Measurements from ENCODE around the gene APOE.

Gene APOE

GRCh38 chr19:44903216-44903601 lies 2.4 kb upstream of the APOE start:
- no peak for DNase-seq (ENCODE audit: low spot score)
- in situ Hi-C loops (cut with MboI; ENCODE audit: low pct_unique_long_range_greater_than_20kb, low sequenced_read_pairs, unreplicated experiment) = no loop called here
- TF ChIP-seq CTCF (IDR thresholded peaks at IDR 0.05; ENCODE audit: extremely low read depth, insufficient read depth, missing control alignments) = no peak

GRCh38 chr19:44903602-44904425 lies 1.8 kb upstream of the APOE start:
- peak; percentile 98 for TF ChIP-seq CTCF (IDR thresholded peaks at IDR 0.05; ENCODE audit: extremely low read depth, insufficient read depth, missing control alignments)
- in situ Hi-C loops (cut with MboI; ENCODE audit: low pct_unique_long_range_greater_than_20kb, low sequenced_read_pairs, unreplicated experiment) = no loop called here
- peak; percentile 87 for DNase-seq (ENCODE audit: low spot score)

GRCh38 chr19:44904426-44904994 lies 1.1 kb upstream of the APOE start:
- peak; percentile 21 for TF ChIP-seq CTCF (IDR thresholded peaks at IDR 0.05; ENCODE audit: extremely low read depth, insufficient read depth, missing control alignments)
- in situ Hi-C loops (cut with MboI; ENCODE audit: low pct_unique_long_range_greater_than_20kb, low sequenced_read_pairs, unreplicated experiment) = no loop called here
- peak; percentile 20 for DNase-seq (ENCODE audit: low spot score)

- in situ Hi-C loops (cut with MboI; ENCODE audit: low pct_unique_long_range_greater_than_20kb, low sequenced_read_pairs, unreplicated experiment) = no loop called here
- no peak for TF ChIP-seq CTCF (IDR thresholded peaks at IDR 0.05; ENCODE audit: extremely low read depth, insufficient read depth, missing control alignments)
Measured at GRCh38 chr19:44907613-44908012, 2.0 kb downstream of the APOE start.

GRCh38 chr19:44908074-44908835 lies 2.7 kb downstream of the APOE start:
- no peak for TF ChIP-seq CTCF (IDR thresholded peaks at IDR 0.05; ENCODE audit: extremely low read depth, insufficient read depth, missing control alignments)
- DNase-seq (ENCODE audit: low spot score) = no peak
- in situ Hi-C loops (cut with MboI; ENCODE audit: low pct_unique_long_range_greater_than_20kb, low sequenced_read_pairs, unreplicated experiment) = no loop called here

More at GRCh38 chr19:44907613-44908012, 2.0 kb downstream of the APOE start:
- DNase-seq (ENCODE audit: low spot score) = no peak

- DNase-seq (ENCODE audit: low spot score) = no peak
- no peak for TF ChIP-seq CTCF (IDR thresholded peaks at IDR 0.05; ENCODE audit: extremely low read depth, insufficient read depth, missing control alignments)
- in situ Hi-C loops (cut with MboI; ENCODE audit: low pct_unique_long_range_greater_than_20kb, low sequenced_read_pairs, unreplicated experiment) = no loop called here
Measured at GRCh38 chr19:44908836-44909261, 3.3 kb downstream of the APOE start.
